ENCODE measurements around the gene RDX. TPM values are rescaled to one million over a fixed set of nuclear protein-coding genes. Genes with fewer than 3 reads are reported as not detected.
"Not testable (repeated sequence)": the region's sequence is repeated elsewhere in the genome, so short reads cannot be mapped to it uniquely, and the experiment has no call there.

The RDX gene
- total and polyA plus RNA-seq, 8 donors, result 109 to 152 (median 133) TPM

DNA sequence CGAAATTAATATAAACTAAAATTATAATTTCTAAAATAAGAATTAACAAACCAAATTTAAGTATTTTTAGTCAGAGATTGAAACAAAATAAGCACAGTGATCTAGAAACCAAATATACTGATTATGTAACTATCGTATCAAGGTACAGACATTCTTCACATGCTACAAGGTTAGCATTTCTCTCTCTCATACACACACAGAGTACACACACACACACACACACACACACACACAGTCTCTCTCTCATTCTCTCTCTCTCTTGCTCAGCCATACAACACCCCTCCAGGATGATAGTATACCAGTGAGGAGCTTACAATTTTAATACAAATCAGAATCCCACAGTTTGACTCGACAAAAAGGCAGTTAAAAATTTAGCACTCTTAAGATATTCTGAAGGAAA, 66.0 kb downstream of the RDX start:
- H3K9me3 ChIP-seq, result no peaks in the 10 kb centered on the region
- DNase-seq (no peak), ATAC-seq (peak; percentile 46)
- peaks cover 0 to 58% of the 10 kb centered on the region in 2 donors for H3K36me3 ChIP-seq
- intact Hi-C loops (cut with DNase I), result no loop called here
- no peak overlapping the region for H3K27ac ChIP-seq
- no peak overlapping the region for H3K4me3 ChIP-seq
- no peaks in the 10 kb centered on the region for H3K4me1 ChIP-seq
- no peaks in the 10 kb centered on the region for H3K27me3 ChIP-seq
- TF ChIP-seq, protein P1, sequence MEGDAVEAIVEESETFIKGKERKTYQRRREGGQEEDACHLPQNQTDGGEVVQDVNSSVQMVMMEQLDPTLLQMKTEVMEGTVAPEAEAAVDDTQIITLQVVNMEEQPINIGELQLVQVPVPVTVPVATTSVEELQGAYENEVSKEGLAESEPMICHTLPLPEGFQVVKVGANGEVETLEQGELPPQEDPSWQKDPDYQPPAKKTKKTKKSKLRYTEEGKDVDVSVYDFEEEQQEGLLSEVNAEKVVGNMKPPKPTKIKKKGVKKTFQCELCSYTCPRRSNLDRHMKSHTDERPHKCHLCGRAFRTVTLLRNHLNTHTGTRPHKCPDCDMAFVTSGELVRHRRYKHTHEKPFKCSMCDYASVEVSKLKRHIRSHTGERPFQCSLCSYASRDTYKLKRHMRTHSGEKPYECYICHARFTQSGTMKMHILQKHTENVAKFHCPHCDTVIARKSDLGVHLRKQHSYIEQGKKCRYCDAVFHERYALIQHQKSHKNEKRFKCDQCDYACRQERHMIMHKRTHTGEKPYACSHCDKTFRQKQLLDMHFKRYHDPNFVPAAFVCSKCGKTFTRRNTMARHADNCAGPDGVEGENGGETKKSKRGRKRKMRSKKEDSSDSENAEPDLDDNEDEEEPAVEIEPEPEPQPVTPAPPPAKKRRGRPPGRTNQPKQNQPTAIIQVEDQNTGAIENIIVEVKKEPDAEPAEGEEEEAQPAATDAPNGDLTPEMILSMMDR (IDR thresholded peaks at IDR 0.05), result no peak

DNA sequence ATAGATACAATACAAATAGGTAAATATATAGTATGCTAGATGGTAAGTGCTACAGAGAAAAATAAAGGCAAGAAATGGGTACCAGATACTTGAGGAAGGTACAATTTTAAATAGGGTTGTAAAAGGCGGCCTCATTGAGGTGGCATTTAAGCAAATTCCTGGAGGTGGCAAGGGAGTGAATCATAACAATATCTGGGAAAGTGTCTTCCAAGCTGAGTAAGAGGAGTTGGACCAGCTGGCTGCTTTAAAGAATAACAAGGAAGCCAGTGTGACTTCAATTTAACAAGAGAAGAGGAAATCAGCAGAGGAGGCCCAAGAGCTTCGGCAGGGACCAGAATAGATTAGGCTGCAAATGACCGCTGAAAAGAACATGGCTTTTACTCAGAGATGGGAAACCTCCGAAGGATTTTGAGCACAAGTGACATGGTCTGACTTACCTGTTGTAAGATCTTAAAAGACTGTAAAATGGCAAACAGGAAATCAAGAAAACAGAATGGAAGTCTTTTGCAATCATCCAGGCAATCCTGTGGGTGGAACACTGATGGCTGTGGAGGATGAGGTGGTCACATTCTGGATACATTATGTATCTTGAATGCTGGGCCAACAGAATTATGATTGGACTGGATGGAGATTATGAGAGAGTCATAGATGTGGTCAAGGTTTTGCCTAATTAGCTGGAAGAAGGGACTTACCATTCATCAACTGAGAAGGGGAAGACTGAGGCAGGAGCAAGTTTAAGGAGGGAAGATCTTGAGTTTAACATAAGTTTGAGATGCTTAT, 77.2 kb downstream of the RDX start:
- intact Hi-C loops (cut with DNase I), result no loop called here
- no peak for ATAC-seq
- TF ChIP-seq, protein P1 (IDR thresholded peaks at IDR 0.05), result no peak
- DNase-seq, result no peak
- no peaks in the 10 kb centered on the region for H3K36me3 ChIP-seq
- no peak overlapping the region for H3K27ac ChIP-seq
- no peaks in the 10 kb centered on the region for H3K27me3 ChIP-seq
- H3K4me1 ChIP-seq, result no peaks in the 10 kb centered on the region
- H3K4me3 ChIP-seq, result no peak overlapping the region
- H3K9me3 ChIP-seq, result no peaks in the 10 kb centered on the region

DNA sequence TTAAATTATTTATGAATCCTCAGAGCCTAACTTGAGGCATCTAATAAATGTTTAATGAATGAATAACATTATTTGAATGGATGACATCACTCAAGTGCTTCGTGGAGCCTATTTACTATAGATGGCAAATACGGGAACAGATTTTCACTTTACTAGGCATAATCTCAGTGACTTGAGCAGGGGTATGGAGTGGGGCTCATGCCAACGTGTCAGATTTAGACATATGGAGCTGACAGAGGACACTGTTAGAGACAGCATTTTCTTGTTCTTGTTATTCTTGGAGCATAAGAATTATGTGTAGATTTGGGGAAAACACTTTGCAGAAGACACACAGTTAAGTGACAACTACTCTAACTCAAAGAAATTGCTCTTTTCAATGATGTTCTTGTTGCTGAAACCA, 78.5 kb downstream of the RDX start:
- Histone ChIP-seq H3K4me1 (no peaks in the 10 kb centered on the region), H3K36me3 (no peaks in the 10 kb centered on the region), H3K27ac (no peak overlapping the region), H3K27me3 (no peaks in the 10 kb centered on the region), H3K4me3 (no peak overlapping the region), H3K9me3 (no peaks in the 10 kb centered on the region)
- DNase-seq (no peak), ATAC-seq (no peak)
- intact Hi-C loops (cut with DNase I), result no loop called here
- TF ChIP-seq, protein P1 (IDR thresholded peaks at IDR 0.05), result no peak

DNA sequence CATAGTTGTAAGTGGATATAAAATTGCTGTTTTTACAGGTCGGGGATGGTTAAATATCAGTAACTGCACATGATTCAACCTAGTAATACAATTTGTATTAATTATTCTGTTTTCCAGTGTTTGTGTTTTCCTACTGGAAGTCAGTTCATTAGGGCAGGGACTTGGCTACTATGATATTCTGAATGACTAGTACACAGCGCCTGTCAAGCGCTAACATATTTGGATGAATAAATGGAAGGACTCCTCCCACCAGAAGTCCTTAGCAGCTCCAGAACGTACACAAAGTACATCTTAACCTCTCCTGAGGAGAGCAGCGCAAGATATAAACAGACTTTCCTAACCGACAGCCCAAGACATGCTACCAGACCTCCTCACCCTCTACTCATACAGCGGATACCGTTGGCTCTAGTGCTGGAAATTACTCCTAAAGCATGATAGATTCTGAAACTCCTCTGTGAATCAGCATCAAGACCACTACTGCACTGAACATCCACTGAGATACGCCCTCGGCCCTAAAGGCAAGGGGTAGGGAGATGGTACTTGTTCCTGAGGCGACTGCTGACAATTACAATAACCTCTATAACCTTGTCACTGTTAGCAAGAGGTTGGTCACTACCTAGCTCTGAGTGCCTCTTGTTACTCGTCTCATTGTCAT, 79.1 kb downstream of the RDX start:
- TF ChIP-seq, protein P1 (IDR thresholded peaks at IDR 0.05), result no peak
- no peak for DNase-seq
- Histone ChIP-seq H3K27me3 (no peaks in the 10 kb centered on the region), H3K27ac (no peak overlapping the region), H3K4me3 (no peak overlapping the region), H3K9me3 (no peaks in the 10 kb centered on the region), H3K4me1 (no peaks in the 10 kb centered on the region), H3K36me3 (no peaks in the 10 kb centered on the region)
- intact Hi-C loops (cut with DNase I), result no loop called here
- no peak for ATAC-seq

DNA sequence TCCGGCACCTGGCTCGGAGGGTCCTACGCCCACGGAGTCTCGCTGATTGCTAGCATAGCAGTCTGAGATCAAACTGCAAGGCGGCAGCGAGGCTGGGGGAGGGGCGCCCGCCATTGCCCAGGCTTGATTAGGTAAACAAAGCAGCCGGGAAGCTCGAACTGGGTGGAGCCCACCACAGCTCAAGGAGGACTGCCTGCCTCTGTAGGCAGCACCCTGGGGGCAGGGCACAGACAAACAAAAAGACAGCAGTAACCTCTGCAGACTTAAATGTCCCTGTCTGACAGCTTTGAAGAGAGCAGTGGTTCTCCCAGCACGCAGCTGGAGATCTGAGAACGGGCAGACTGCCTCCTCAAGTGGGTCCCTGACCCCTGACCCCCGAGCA, 87.1 kb downstream of the RDX start:
- H3K27ac ChIP-seq, H3K36me3 ChIP-seq, DNase-seq, H3K27me3 ChIP-seq, ATAC-seq, H3K4me1 ChIP-seq, H3K9me3 ChIP-seq: not testable (repeated sequence)
- H3K4me3 ChIP-seq, result peak overlapping the region; percentile 17 to 28
- intact Hi-C loops (cut with DNase I), result loop anchor here in 1 of 2 donors (10.0 kb wide), 1 partner anchor 165 kb away; no protein-coding TSS in a partner anchor

DNA sequence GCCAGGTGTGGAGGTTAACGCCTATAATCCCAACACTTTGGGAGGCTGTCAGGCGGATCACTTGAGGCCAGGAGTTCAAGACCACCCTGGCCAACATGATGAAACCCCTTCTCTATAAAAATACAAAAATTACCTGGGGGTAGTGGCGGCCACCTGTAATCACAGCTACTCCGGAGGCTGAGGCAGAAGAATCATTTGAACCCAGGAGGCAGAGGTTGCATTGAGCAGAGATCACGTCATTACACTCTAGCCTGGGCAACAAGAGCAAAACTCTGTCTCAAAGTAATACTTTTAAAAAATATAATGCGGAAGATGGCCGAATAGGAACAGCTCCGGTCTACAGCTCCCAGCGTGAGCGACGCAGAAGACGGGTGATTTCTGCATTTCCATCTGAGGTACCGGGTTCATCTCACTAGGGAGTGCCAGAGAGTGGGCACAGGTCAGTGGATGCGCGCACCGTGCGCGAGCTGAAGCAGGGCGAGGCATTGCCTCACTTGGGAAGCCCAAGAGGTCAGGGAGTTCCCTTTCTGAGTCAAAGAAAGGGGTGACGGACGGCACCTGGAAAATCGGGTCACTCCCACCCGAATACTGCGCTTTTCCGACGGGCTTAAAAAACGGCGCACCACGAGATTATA, 87.6 kb downstream of the RDX start:
- DNase-seq (peak in 2 of 4 donors; percentile 5 to 77), ATAC-seq (peak; percentile 23)
- H3K27me3 ChIP-seq, H3K27ac ChIP-seq, H3K36me3 ChIP-seq, H3K4me1 ChIP-seq, H3K9me3 ChIP-seq: not testable (repeated sequence)
- H3K4me3 ChIP-seq, result peak overlapping the region; percentile 17 to 28
- intact Hi-C loops (cut with DNase I), result loop anchor here in 1 of 2 donors (10.0 kb wide), 1 partner anchor 166 kb away; no protein-coding TSS in a partner anchor

Data from left lung (tissue), 10 donors.